SK-N-SH (cell line): ENCODE data around the gene SMIM10L2A. TPM values are rescaled to one million over a fixed set of nuclear protein-coding genes. Genes with fewer than 3 reads are reported as not detected.

Experiments
- CTCF ChIA-PET: fragments of 300-600, 350-600 bp; formaldehyde crosslinking; extraction: SDS; loops from one replicate; lab custom pipeline; 2021; lab: Yijun Ruan, JAX
- POLR2A ChIA-PET: fragments of 350-600 bp; sonication (Branson Sonifier 250); formaldehyde crosslinking; extraction: SDS; loops from one replicate; lab custom pipeline; 2020; ENCODE audit warnings: antibody characterized with exemption, inconsistent platforms; lab: Yijun Ruan, JAX
- DNase-seq: peaks from one replicate; pipeline ENCODE4 v3.0.0; 2012
- H2AFZ ChIP-seq: fragments of 200-600 bp; sonication (generic); 2 replicates; pipeline ENCODE4 v1.8.1; 2016; ENCODE audit warnings: antibody characterized with exemption, mild to moderate bottlenecking, low read depth
- H3F3A ChIP-seq: fragments of 200-600 bp; sonication (generic); replicated peaks from 2 replicates; pipeline ENCODE3; 2016; ENCODE audit warnings: antibody characterized with exemption, mild to moderate bottlenecking; ENCODE audit not compliant: insufficient read depth
- H3K27ac ChIP-seq, 2 experiments: fragments of 200-500 bp in 1 of 2; fragments of 200-600 bp in 1 of 2; sonication (Bioruptor generic) in 1 of 2; sonication (generic), shearing (Covaris generic) in 1 of 2; 2 replicates each; pipeline versions ENCODE4 v1.5.1 to v1.6.1; 2014 to 2016; ENCODE audit warnings: low read depth in 2 of 2, inconsistent platforms in 1 of 2, low read length in 1 of 2, mild to moderate bottlenecking in 1 of 2, mixed read lengths in 1 of 2
- H3K27me3 ChIP-seq: fragments of 200-600 bp; sonication (generic), shearing (Covaris generic); 2 replicates; pipeline ENCODE4 v1.6.1; 2016; ENCODE audit warnings: mixed run types; ENCODE audit not compliant: insufficient read depth
- H3K36me3 ChIP-seq, 2 experiments: fragments of 200-500 bp in 1 of 2; fragments of 200-600 bp in 1 of 2; sonication (Bioruptor generic) in 1 of 2; sonication (generic) in 1 of 2; replicated peaks in 1 of 2; 2 replicates each; pipeline versions ENCODE3 to v1.5.1; 2014 to 2016; ENCODE audit warnings: low read length in 1 of 2, mild to moderate bottlenecking in 1 of 2; ENCODE audit not compliant: insufficient read depth in 2 of 2, control insufficient read depth in 1 of 2
- H3K4me1 ChIP-seq, 2 experiments: fragments of 200-500 bp in 1 of 2; fragments of 200-600 bp in 1 of 2; sonication (Bioruptor generic) in 1 of 2; sonication (generic), shearing (Covaris generic) in 1 of 2; 2 replicates each; pipeline versions ENCODE4 v1.5.1 to v1.6.1; 2014 to 2016; ENCODE audit warnings: low read depth in 1 of 2, low read length in 1 of 2, mixed run types in 1 of 2; ENCODE audit not compliant: insufficient read depth in 2 of 2, control insufficient read depth in 1 of 2
- H3K4me2 ChIP-seq: fragments of 200-600 bp; sonication (generic), shearing (Covaris generic); 2 replicates; pipeline ENCODE4 v1.6.1; 2017; ENCODE audit warnings: mixed run types
- H3K4me3 ChIP-seq, 2 experiments: fragments of 200-500 bp in 1 of 2; fragments of 200-600 bp in 1 of 2; sonication (Bioruptor generic) in 1 of 2; sonication (generic), shearing (Covaris generic) in 1 of 2; 2 replicates each; pipeline versions ENCODE4 v1.5.1 to v1.8.1; 2014 to 2016; ENCODE audit warnings: low read depth in 2 of 2, inconsistent platforms in 1 of 2, low read length in 1 of 2, mild to moderate bottlenecking in 1 of 2, mixed read lengths in 1 of 2, moderate library complexity in 1 of 2
- H3K79me2 ChIP-seq: fragments of 200-600 bp; sonication (generic); 2 replicates; pipeline ENCODE4 v1.8.1; 2017; ENCODE audit warnings: mild to moderate bottlenecking; ENCODE audit not compliant: insufficient read depth
- H3K9ac ChIP-seq: fragments of 200-600 bp; sonication (generic); 2 replicates; pipeline ENCODE4 v1.6.1; 2017; ENCODE audit warnings: mixed run types
- H3K9me2 ChIP-seq: fragments of 200-600 bp; sonication (generic); 2 replicates; pipeline ENCODE4 v1.6.1; 2017; ENCODE audit warnings: mixed run types
- H3K9me3 ChIP-seq: fragments of 200-600 bp; sonication (generic); 2 replicates; pipeline ENCODE4 v1.6.1; 2017; ENCODE audit warnings: mixed run types, mild to moderate bottlenecking, moderate library complexity
- H4K20me1 ChIP-seq: fragments of 200-600 bp; sonication (generic); 2 replicates; pipeline ENCODE4 v1.6.1; 2017; ENCODE audit warnings: mild to moderate bottlenecking, mixed run types; ENCODE audit not compliant: insufficient read depth
- CHD2 ChIP-seq: fragments of 150-350 bp; IDR thresholded peaks from 2 replicates; pipeline ENCODE4 v1.6.1; 2018; ENCODE audit warnings: low read length; ENCODE audit not compliant: partially characterized antibody
- MEF2A ChIP-seq: IDR thresholded peaks from 2 replicates; pipeline ENCODE4 v1.4.0; 2012; ENCODE audit warnings: low read depth, borderline replicate concordance
- RXRA ChIP-seq: IDR thresholded peaks from 2 replicates; pipeline ENCODE4 v1.4.0; 2012; ENCODE audit warnings: low read depth, mild to moderate bottlenecking, borderline replicate concordance
- SIN3A ChIP-seq: IDR thresholded peaks from 2 replicates; pipeline ENCODE4 v1.6.1; 2012; ENCODE audit warnings: low read depth, mild to moderate bottlenecking, low read length, moderate library complexity, borderline replicate concordance
- SMC3 ChIP-seq: IDR thresholded peaks from 2 replicates; pipeline ENCODE4 v1.6.1; 2012; ENCODE audit warnings: low read depth, low read length, improper control_type of control experiment
- TAF1 ChIP-seq: IDR thresholded peaks from 2 replicates; pipeline ENCODE4 v1.6.1; 2012; ENCODE audit warnings: low read depth, mild to moderate bottlenecking, low read length, moderate library complexity, borderline replicate concordance
- WGBS: methylation state at CpG from one replicate; pipeline ENCODE4 v1.1.6; 2017; ENCODE audit warnings: low lambda C conversion rate; 5-methylcytosine and 5-hydroxymethylcytosine counted together
- polyA plus RNA-seq, 3 experiments: library from polyadenylated mRNA; depleted of rRNA; stranded (reverse); fragments of >200 nt; gene quantifications; 2 replicates each; pipeline ENCODE4 v1.2.3, GENCODE V29; 2012
- TF ChIP-seq, protein P1 (sequence below): fragments of 150-350 bp; IDR thresholded peaks from 2 replicates; pipeline ENCODE4 v1.6.1; 2017; ENCODE audit warnings: antibody characterized with exemption, low read length, low read depth, borderline replicate concordance
- TF ChIP-seq, protein P2 (sequence below): IDR thresholded peaks from 2 replicates; pipeline ENCODE4; 2012
- TF ChIP-seq, protein P3 (sequence below): IDR thresholded peaks from 2 replicates; pipeline ENCODE4 v1.4.0; 2012; ENCODE audit warnings: low read depth, borderline replicate concordance
- TF ChIP-seq, protein P4 (sequence below): IDR thresholded peaks from 2 replicates; pipeline ENCODE4 v1.6.1; 2012; ENCODE audit warnings: mild to moderate bottlenecking, low read depth, low read length, moderate library complexity

The SMIM10L2A gene
- polyA plus RNA-seq, 1 of the 3 experiments (the other 2 are of a cell fraction) = 0.15 TPM

DNA sequence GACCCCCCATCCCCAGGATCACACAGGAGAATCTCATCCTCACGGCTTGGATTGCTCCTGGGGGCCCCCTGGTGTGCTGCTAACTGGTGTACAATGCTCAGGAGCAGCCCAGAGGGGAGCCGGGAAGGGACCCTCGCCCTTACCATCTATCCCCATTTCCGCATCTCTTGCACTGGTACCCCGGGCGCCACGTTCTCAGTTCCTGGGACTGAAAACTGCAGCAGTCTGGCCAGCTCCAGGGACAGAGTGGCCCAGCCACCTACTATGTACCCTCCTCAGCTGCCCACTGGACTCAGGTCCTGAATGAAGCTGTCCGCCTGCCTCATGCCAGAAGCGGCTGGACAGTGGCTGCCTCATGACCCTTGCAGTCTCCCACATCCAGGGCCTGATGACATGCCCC, 2.7 kb downstream of the SMIM10L2A start:
- no peak overlapping the region for H2AFZ ChIP-seq
- TF ChIP-seq RXRA = no peak
- TF ChIP-seq SMC3 = no peak
- no peak for TF ChIP-seq TAF1
- TF ChIP-seq, protein P1, sequence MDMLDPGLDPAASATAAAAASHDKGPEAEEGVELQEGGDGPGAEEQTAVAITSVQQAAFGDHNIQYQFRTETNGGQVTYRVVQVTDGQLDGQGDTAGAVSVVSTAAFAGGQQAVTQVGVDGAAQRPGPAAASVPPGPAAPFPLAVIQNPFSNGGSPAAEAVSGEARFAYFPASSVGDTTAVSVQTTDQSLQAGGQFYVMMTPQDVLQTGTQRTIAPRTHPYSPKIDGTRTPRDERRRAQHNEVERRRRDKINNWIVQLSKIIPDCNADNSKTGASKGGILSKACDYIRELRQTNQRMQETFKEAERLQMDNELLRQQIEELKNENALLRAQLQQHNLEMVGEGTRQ = no peak
- TF ChIP-seq, protein P2, sequence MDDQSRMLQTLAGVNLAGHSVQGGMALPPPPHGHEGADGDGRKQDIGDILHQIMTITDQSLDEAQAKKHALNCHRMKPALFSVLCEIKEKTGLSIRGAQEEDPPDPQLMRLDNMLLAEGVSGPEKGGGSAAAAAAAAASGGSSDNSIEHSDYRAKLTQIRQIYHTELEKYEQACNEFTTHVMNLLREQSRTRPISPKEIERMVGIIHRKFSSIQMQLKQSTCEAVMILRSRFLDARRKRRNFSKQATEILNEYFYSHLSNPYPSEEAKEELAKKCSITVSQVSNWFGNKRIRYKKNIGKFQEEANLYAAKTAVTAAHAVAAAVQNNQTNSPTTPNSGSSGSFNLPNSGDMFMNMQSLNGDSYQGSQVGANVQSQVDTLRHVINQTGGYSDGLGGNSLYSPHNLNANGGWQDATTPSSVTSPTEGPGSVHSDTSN = no peak
- TF ChIP-seq, protein P3, sequence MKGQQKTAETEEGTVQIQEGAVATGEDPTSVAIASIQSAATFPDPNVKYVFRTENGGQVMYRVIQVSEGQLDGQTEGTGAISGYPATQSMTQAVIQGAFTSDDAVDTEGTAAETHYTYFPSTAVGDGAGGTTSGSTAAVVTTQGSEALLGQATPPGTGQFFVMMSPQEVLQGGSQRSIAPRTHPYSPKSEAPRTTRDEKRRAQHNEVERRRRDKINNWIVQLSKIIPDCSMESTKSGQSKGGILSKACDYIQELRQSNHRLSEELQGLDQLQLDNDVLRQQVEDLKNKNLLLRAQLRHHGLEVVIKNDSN = no peak
- TF ChIP-seq, protein P4, sequence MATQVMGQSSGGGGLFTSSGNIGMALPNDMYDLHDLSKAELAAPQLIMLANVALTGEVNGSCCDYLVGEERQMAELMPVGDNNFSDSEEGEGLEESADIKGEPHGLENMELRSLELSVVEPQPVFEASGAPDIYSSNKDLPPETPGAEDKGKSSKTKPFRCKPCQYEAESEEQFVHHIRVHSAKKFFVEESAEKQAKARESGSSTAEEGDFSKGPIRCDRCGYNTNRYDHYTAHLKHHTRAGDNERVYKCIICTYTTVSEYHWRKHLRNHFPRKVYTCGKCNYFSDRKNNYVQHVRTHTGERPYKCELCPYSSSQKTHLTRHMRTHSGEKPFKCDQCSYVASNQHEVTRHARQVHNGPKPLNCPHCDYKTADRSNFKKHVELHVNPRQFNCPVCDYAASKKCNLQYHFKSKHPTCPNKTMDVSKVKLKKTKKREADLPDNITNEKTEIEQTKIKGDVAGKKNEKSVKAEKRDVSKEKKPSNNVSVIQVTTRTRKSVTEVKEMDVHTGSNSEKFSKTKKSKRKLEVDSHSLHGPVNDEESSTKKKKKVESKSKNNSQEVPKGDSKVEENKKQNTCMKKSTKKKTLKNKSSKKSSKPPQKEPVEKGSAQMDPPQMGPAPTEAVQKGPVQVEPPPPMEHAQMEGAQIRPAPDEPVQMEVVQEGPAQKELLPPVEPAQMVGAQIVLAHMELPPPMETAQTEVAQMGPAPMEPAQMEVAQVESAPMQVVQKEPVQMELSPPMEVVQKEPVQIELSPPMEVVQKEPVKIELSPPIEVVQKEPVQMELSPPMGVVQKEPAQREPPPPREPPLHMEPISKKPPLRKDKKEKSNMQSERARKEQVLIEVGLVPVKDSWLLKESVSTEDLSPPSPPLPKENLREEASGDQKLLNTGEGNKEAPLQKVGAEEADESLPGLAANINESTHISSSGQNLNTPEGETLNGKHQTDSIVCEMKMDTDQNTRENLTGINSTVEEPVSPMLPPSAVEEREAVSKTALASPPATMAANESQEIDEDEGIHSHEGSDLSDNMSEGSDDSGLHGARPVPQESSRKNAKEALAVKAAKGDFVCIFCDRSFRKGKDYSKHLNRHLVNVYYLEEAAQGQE = no peak
- TF ChIP-seq MEF2A = no peak
- no peak for TF ChIP-seq CHD2
- no peak for TF ChIP-seq SIN3A
- TF ChIP-seq, all 33 proteins: peak for 0
- Histone ChIP-seq H3K9ac (no peak overlapping the region), H3K9me3 (no peaks in the 10 kb centered on the region), H3K9me2 (no peaks in the 10 kb centered on the region), H3K4me2 (no peak overlapping the region), H3F3A (no peaks in the 10 kb centered on the region), H4K20me1 (no peaks in the 10 kb centered on the region), H3K79me2 (no peaks in the 10 kb centered on the region), H3K4me3 (no peak overlapping the region), H3K4me1 (no peaks in the 10 kb centered on the region; a peak in 1 of 4 replicates), H3K27me3 (peaks cover 6% of the 10 kb centered on the region; the same call in 1 of the 2 replicates), H3K36me3 (no peaks in the 10 kb centered on the region), H3K27ac (no peak overlapping the region)
- ChIA-PET POLR2A (no interaction called here), CTCF (no interaction called here)
- no peak for DNase-seq
- 33% methylated on average over 7 of the region's 9 CpGs for WGBS
